DMS153 (cell line): ENCODE measurements around the gene PPP6R2.

Experiments
- DNase-seq: peaks from one replicate; lab custom pipeline; 2025; lab: John Stamatoyannopoulos, UW

The PPP6R2 gene

GRCh38 chr22:50342651-50343540 is at the start of gene PPP6R2:
PPP6R2 (plus strand) TSS chr22:50343327; CDS start chr22:50393909, 50,582 bp downstream.
- no peak for DNase-seq

DNA sequence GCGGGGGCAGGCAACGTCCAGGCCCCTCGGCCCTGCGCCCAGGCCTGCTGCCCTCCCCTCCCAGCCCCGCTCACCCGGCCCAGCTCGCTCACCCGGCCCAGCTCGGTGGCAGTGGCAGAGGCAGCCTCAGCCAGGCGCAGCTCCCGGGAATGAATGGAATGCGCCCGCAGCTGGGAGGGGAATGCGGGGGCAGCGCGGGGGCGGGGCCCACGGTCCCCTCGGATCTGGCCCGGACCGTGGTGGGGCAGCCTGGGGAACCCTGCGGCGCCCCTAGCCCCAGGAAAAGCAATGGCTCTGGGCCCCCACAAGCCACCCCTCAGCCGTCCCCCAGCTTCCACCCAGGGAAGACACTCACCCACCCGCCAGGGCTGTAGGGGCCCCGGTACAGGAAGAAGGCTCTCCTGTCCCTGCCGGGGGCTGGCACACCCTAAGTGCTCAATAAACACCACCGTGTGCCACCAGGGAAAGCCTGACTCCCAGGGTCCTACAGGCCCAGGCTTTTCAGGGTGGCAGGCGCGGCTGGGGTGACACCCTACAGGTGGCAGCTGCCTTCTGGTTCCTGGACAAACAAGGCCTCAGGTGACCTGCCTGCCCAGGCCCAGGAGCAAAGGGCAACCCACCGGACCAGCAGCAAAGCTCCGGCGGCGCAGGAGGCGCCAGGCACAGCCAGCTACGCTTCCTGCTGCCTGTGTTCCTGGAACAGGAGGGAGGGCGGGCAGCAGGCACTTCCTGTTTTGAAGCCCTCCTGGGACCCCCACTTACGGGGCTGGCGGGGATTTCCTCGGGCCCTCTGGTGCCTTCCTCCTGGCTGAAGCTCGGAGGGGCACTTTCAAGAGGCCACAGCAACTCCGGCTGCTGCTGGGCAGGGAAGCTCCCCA is 49.4 kb upstream of the PPP6R2 start:
- DNase-seq, result peak; percentile 49

- DNase-seq, result no peak
Observed at GRCh38 chr22:50294319-50294656, 48.8 kb upstream of the PPP6R2 start.

- DNase-seq, result no peak
Observed at GRCh38 chr22:50296658-50297490, 46.3 kb upstream of the PPP6R2 start.

DNA sequence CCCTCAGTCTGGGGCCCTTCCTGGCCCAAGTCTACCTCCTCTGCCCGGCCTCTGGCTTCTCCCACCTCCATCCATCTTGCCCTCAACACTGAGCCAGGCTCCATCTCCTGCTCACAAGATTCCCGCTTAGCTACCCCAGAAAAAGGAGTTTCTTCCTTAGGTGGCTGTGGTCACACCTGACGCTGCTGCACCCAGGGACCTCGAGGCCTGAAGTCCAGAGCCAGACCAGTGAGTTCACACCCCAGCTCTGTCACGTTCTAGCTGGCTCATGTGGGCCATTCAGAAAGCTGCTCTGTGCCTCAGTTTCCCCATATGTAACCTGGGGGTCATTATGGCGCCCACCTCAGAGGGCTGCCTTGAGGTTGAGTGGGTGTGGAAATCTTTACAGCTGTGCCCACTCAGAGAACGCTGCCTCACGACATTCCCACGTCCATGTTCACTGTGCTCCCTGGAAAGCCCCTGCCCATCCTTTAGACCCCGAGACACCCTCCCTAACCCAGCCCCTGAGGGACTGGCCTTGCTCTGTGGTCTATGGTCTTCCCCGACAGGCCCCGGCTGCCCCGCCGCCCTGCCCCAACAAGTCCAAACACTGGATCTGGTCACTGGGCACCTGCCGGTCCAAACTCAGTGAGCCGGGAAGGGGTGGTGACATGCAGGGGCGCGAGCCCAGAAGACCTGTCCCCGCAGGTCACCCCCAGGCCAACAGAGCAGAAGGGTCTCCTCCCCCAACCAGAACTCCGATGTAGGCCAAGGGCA is 45.4 kb upstream of the PPP6R2 start:
- DNase-seq, result no peak

DNA sequence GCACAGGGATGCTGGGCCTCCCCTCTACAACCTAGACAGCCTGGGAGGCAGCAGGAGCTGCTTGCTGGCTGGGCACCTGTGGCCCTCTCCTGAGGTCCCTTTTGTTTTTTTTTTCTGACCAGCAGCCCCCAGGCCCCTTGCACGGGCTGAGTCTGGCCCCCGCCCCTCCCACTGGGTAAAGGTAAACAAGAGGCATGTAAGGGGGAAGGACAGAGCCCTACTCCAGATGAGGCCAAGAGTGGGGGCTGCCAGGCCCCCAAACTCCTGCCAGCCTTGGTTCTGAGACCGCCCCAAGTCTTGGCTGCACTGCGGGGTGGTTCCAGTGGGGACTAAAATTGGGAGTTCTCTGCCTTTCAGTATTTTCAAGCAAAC is 44.9 kb upstream of the PPP6R2 start:
- no peak for DNase-seq

DNA sequence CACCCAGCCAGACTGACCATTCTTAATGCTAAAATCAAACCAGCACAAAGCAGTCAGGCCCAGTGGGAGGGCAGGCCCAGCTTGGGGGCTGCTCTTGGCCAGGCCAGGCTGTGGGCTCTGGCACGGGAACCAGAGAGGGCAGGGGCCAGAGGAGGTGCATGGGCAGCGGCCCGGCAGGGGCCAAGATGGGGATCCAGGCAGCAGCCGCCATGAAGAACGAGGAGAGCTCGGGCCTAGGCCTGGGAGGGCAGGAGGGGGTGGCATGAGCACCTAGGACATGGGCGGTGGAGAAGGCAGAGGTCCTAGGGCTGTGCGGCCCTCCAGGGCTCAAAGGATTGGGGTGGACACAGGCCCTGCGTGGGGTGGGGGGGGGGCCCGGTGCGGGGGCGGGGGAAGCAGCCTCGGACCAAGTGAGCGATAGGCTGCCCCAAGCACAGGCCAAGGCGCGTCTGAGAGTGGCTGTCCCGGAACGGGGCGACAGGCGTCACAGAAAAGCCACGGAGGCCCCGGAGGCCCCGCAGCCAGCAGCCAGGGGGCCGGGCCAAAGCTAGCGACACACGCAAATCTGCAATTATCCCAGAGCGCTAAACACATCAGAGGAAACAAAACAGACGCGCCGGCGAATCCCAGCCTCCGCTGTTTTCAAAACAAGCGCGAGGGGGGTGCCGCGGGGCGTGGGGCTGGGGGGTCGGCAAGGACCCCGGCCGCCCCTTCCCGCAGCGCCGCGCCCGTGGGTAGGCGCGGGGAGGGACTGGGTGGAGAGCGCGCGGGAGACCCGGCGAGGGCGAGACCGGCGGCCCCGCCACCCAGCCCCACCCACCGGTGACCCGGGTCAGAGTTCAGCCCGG is 44.0 kb upstream of the PPP6R2 start:
- no peak for DNase-seq

DNA sequence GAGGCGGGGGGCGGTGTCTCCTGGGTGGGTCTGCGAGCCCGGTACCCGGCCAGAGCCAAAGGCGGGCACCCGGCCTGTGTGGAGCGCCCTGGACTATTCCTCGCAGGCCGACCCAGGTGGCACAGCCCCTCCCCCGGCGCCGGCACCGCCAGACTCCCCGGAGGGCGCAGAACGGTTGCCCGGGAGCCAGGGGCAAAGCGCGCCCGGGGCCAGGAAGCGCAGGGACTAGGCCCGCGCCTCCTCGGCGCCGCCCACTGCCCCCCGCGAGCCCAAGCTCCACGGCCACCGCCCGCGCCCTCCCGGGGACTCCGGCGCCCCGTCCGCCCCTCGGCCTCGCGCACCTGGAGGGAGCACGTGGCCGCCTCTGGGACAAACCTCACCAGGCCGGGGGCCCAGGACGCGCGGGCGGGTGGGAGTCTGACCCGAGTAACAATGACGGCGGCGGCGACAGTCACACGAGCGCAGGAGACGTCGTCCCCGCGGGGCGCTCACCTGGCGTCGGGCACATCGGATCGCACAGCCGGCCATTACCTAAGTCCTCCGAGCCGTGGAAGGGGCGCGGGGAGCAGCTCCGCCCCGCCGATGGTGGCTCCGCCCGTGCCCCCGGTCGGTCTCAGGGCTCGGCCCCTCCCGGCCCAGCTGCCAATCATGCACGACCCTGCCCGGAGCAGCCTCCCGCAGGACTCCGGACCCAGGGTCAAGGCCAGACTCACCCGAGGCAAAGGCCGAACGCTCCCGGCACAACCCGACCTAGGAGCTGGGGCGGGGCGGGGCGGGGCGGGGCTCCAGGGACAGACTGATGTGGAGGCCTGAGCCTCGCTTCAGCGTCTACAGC is 43.1 kb upstream of the PPP6R2 start:
- DNase-seq, result no peak

DNA sequence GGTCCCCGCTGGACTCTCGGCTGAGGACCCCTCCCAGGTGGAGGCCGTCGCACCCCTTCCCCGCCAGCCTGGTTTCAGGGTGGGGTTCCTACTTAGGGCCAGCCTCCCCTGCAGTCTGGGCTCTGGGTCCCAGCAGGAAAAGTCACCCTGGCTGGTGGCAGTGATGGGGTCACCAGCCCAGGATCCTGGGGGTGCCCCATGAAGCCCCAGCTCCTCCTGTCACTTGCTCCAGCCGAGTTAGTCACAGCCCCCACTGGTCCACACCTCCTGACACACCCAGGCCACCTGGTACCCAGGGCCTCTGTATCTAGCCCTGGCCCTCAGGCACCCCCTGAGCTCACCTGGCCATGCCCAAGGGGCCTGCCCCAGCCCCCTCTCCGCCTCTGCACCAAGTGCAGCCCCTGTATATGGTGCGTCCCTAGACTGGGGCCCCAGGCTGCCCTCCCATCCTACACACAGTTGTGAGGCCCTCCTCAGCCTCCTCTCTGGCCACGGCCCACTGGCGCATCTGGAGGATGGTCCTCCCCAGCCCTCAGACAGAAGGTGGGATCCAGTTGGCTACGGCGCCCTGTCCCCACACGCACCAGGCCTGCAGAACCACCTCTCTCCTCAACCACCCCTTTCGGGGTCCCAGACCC is 42.4 kb upstream of the PPP6R2 start:
- no peak for DNase-seq

DNA sequence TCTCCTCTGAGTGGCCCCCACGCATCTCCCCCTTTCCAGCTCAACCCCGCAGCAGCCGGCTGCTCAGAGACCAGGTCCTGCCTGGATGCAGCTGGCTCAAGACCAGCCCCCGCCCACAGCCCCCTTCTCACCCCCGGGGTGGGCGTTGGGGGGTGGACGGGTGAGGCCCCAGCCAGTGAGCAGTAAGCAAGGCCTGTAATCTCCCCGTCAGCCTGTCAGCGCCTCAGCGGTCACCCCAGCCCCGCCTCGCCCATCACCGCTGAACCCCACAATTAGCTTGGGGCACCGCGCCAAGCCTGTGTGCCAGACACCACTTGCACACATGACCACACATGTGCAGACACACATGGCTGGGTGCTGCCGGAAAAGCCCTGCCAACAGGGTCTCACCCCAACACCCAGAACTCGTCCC is 41.5 kb upstream of the PPP6R2 start:
- no peak for DNase-seq

DNA sequence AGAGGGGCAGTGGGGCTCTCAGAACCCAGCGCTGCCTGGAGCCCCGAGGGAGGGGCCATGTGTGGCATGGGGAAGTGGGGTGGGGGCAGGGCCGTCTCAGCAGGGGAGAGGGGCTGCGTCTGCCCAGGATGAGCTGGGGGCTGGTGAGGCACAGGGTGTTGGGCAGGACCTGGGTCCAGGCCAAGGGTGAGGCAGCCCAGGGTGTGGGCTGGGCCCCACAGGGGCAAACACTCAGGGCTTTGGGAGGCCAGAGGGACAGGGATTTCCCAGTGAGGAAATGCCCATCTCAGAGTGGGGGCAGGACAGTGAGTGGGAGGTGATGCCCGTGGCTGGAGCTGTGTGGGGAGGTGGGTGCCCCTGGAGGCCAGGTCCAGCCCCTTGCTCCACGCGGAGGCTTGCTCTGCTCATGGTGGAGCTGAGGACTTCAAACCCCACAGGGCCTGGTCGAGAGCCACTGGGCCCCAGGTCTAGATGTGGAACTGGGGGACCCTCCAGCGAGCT is 41.0 kb upstream of the PPP6R2 start:
- no peak for DNase-seq

GRCh38 chr22:50302564-50302963 is 40.6 kb upstream of the PPP6R2 start:
- no peak for DNase-seq

DNA sequence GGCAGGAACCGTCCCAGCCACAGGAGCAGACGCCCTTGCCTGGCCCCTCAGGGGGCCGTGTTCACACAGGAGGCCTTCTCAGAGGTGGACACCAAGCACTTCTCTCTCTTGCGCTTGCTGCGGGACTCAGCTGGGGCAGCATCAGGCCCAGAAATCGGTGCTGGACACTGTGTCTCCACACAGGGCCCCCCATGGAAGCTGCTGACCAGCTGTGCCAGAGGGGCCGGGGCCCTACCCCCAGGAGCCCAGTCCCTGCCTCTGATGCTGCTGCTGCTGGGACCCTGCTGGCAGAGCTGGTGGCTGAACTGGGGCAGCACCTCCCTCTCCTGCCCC is 39.6 kb upstream of the PPP6R2 start:
- no peak for DNase-seq

DNA sequence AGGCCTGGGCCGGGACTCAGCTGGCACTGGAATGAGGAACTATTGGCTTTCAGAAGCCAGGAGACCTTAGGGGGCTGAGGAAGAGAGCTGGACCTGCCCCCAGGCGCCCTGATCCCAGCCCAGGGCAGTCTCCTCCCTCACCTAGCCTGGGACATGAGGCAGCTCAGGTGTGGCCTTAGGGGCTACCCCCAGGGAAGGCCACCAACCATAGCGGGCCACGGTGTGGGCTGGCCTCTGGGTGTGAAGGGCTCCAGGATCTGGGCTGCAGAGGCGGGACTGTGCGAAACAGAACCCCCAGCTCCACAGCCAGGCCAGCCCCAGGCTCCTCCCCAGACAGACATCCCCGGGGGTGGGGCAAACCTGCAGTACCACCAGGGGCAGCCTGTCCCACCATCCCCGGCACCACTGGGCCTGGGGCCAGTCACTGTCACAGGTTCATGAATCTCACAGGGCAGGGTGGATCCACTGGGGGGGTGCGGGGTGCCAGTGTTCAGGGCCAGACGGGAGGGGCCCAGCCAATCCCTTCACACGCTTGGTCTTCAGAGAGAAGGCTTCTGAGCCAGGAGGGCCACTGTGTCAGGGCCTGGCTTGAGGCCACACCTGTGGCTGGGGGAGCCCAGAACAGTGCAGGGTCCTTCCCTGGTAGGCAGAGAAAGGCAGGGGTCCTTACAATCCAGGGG is 39.1 kb upstream of the PPP6R2 start:
- no peak for DNase-seq

DNA sequence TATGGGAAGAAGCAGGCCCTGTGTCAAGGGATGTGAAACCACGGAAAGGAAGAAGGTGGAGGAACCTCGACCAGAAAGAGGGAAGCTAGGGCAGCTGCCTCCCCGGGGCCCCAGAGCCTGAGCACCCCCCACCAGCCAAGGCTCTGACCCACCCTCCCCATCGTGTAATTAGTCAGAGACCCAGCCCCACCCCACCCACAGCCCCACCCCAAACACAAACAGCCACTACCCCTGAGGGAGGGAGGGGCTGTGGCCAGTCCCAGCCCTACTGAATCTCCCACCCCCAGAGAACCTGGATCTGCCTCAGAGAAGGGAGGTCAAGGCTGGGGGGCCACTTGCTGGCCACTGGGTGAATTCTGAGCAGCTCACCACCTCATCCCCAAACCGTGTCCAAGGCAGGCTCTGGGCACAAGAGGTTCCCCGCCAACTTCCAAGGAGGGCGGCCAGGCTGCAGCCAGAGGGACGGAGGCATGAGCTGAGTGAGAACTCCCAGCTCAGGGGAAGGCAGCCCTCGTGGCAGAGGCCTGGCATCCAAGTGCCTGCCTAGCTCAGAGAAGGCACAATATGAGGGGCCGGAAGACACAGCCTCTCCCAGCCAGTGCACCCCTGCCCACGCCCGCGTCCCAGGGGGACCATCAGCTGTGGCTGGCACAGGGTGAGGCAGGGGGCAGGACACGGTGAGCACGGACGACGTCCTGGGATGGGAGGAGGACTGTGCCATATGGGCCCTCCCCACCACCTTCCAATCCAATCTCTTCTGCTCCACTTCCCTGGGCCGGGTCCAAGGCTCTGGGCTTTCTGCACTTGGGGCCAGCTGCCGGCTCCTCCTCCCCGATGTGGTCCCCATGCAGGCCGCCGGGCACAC is 38.4 kb upstream of the PPP6R2 start:
- DNase-seq, result no peak

DNA sequence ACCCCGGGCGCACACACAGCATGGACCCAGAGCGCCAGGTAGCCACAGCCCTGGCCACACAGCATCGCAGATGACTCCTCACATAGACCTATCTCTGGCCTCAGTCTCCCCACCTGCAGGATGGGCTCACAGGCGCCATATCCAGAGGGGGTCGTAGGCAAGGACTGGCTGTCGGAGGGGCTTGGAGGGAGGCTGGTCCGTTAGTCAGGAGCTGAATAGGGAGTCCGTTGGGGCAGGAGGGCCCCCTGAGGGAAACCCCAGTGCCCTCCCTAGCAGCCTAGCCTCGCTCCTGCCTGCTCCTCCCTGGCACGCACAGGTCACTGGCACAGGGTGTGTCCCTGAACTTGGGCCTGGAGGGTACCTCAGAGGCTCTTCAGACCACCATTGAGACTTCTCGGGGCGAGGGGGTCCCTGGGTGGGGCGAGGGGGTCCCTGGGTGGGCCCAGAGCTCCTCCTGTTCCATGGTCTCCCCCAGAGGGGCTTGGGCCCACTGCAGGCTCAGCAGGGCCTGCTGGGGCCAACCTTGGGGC is 37.7 kb upstream of the PPP6R2 start:
- no peak for DNase-seq

GRCh38 chr22:50305923-50306566 is 37.1 kb upstream of the PPP6R2 start:
- DNase-seq, result peak; percentile 88
